H9 (cell line): ENCODE measurements around the gene RASL10A. TPM values are rescaled to one million over a fixed set of nuclear protein-coding genes. Genes with fewer than 3 reads are reported as not detected.

Source experiments
- DNase-seq: peaks from one replicate; pipeline ENCODE4 v3.0.0-alpha.2; 2017
- H2AFZ ChIP-seq: one replicate; pipeline ENCODE4 v1.6.1; 2013; ENCODE audit warnings: mild to moderate bottlenecking, low read length, control low read depth, moderate library complexity
- H2AK5ac ChIP-seq: 2 replicates; pipeline ENCODE4 v1.6.1; 2013; ENCODE audit warnings: low read length, control low read depth, mixed read lengths; ENCODE audit not compliant: insufficient read length
- H2BK120ac ChIP-seq: one replicate; pipeline ENCODE4 v1.6.1; 2013; ENCODE audit warnings: low read depth, mild to moderate bottlenecking, low read length, control low read depth, inconsistent platforms; ENCODE audit not compliant: poor library complexity, severe bottlenecking
- H2BK12ac ChIP-seq: 2 replicates; pipeline ENCODE4 v1.6.1; 2013; ENCODE audit warnings: low read length, control low read depth, mixed read lengths, low read depth; ENCODE audit not compliant: insufficient read length
- H2BK15ac ChIP-seq: 2 replicates; pipeline ENCODE4 v1.6.1; 2013; ENCODE audit warnings: low read depth, low read length, control low read depth
- H2BK20ac ChIP-seq: one replicate; pipeline ENCODE4 v1.6.1; 2013; ENCODE audit warnings: low read depth, mild to moderate bottlenecking, low read length, control low read depth, inconsistent platforms; ENCODE audit not compliant: poor library complexity, severe bottlenecking
- H2BK5ac ChIP-seq: 2 replicates; pipeline ENCODE4 v1.6.1; 2013; ENCODE audit warnings: low read length, control low read depth, mixed read lengths; ENCODE audit not compliant: insufficient read length
- H3K14ac ChIP-seq: 2 replicates; pipeline ENCODE4 v1.6.1; 2013; ENCODE audit warnings: low read length, control low read depth; ENCODE audit not compliant: insufficient read depth
- H3K18ac ChIP-seq: 2 replicates; pipeline ENCODE4 v1.6.1; 2013; ENCODE audit warnings: low read depth, mild to moderate bottlenecking, mixed read lengths, low read length, control low read depth; ENCODE audit not compliant: insufficient read length
- H3K23ac ChIP-seq: 2 replicates; pipeline ENCODE4 v1.6.1; 2013; ENCODE audit warnings: low read length, control low read depth, mixed read lengths, low read depth; ENCODE audit not compliant: insufficient read length
- H3K23me2 ChIP-seq: 2 replicates; pipeline ENCODE4 v1.6.1; 2013; ENCODE audit warnings: low read depth, mild to moderate bottlenecking, mixed read lengths, low read length, control low read depth; ENCODE audit not compliant: insufficient read length, poor library complexity, severe bottlenecking
- H3K27ac ChIP-seq: 2 replicates; pipeline ENCODE4 v1.5.1; 2013; ENCODE audit warnings: low read length, control low read depth, mixed read lengths, low read depth; ENCODE audit not compliant: insufficient read length
- H3K27me3 ChIP-seq: 2 replicates; pipeline ENCODE4 v1.6.1; 2013; ENCODE audit warnings: low read length, control low read depth, inconsistent platforms; ENCODE audit not compliant: insufficient read depth
- H3K4ac ChIP-seq: 2 replicates; pipeline ENCODE4 v1.6.1; 2013; ENCODE audit warnings: low read depth, mild to moderate bottlenecking, control low read depth, inconsistent platforms, low read length, moderate library complexity
- H3K4me1 ChIP-seq: 2 replicates; pipeline ENCODE4 v1.6.1; 2013; ENCODE audit warnings: low read length, control low read depth, inconsistent platforms; ENCODE audit not compliant: insufficient read depth
- H3K4me2 ChIP-seq: 2 replicates; pipeline ENCODE4 v1.6.1; 2013; ENCODE audit warnings: low read length, control low read depth, mixed read lengths; ENCODE audit not compliant: insufficient read length, insufficient read depth
- H3K56ac ChIP-seq: 2 replicates; pipeline ENCODE4 v1.6.1; 2013; ENCODE audit warnings: low read depth, mild to moderate bottlenecking, mixed read lengths, low read length, control low read depth; ENCODE audit not compliant: insufficient read length
- H3K79me1 ChIP-seq: 2 replicates; pipeline ENCODE4 v1.6.1; 2013; ENCODE audit warnings: low read depth, mild to moderate bottlenecking, moderate library complexity, low read length, control low read depth, inconsistent platforms; ENCODE audit not compliant: insufficient read depth, poor library complexity, severe bottlenecking
- H3K79me2 ChIP-seq: 2 replicates; pipeline ENCODE4 v1.6.1; 2013; ENCODE audit warnings: low read length, control low read depth, inconsistent platforms; ENCODE audit not compliant: insufficient read depth
- H3K9ac ChIP-seq: 2 replicates; pipeline ENCODE4 v1.6.1; 2013; ENCODE audit warnings: low read length, control low read depth, mixed read lengths; ENCODE audit not compliant: insufficient read length; ENCODE audit errors: extremely low read depth
- H3K9me3 ChIP-seq: one replicate; pipeline ENCODE4 v1.6.1; 2013; ENCODE audit warnings: low read depth, low read length, inconsistent platforms; ENCODE audit not compliant: control insufficient read depth
- H3T11ph ChIP-seq: one replicate; pipeline ENCODE4 v1.6.1; 2013; ENCODE audit warnings: mild to moderate bottlenecking, low read length, control low read depth, inconsistent platforms
- H4K20me1 ChIP-seq: one replicate; pipeline ENCODE4 v1.6.1; 2013; ENCODE audit not compliant: control insufficient read depth, insufficient read length, insufficient read depth
- H4K5ac ChIP-seq: 2 replicates; pipeline ENCODE4 v1.6.1; 2013; ENCODE audit warnings: low read depth, mild to moderate bottlenecking, mixed read lengths, low read length, control low read depth; ENCODE audit not compliant: insufficient read length
- H4K8ac ChIP-seq: replicated peaks from 2 replicates; pipeline ENCODE4 v1.6.1; 2013; ENCODE audit warnings: low read length, control low read depth, mixed read lengths, low read depth; ENCODE audit not compliant: insufficient read length
- H4K91ac ChIP-seq: 2 replicates; pipeline ENCODE4 v1.6.1; 2013; ENCODE audit warnings: low read depth, mild to moderate bottlenecking, moderate library complexity, mixed read lengths, low read length, control low read depth; ENCODE audit not compliant: insufficient read length
- H3K27ac Mint-ChIP-seq, 3 experiments: 2 replicates in 2 of 3; 3 replicates in 1 of 3; pipeline ENCODE4 v1.8.0; 2020 to 2021; ENCODE audit warnings: mixed read lengths in 3 of 3, mild to moderate bottlenecking in 1 of 3, moderate library complexity in 1 of 3
- H3K27me3 Mint-ChIP-seq: 2 replicates; pipeline ENCODE4 v1.8.0; 2021; ENCODE audit warnings: low read depth, mild to moderate bottlenecking, moderate library complexity, mixed read lengths
- H3K36me3 Mint-ChIP-seq, 3 experiments: 2 replicates in 2 of 3; 3 replicates in 1 of 3; pipeline ENCODE4 v1.8.0; 2020 to 2021; ENCODE audit warnings: low read depth in 3 of 3, mixed read lengths in 3 of 3; ENCODE audit not compliant: insufficient read depth in 1 of 3
- H3K4me1 Mint-ChIP-seq, 2 experiments: 2 replicates each; pipeline ENCODE4 v1.8.0; 2020; ENCODE audit warnings: mixed read lengths in 2 of 2
- H3K4me3 Mint-ChIP-seq, 2 experiments: 2 replicates in 1 of 2; 3 replicates in 1 of 2; pipeline ENCODE4 v1.8.0; 2020 to 2021; ENCODE audit warnings: mild to moderate bottlenecking in 2 of 2, mixed read lengths in 2 of 2, moderate library complexity in 1 of 2
- H3K9me3 Mint-ChIP-seq, 2 experiments: 2 replicates in 1 of 2; 3 replicates in 1 of 2; pipeline ENCODE4 v1.8.0; 2020; ENCODE audit warnings: mild to moderate bottlenecking in 2 of 2, mixed read lengths in 2 of 2, moderate library complexity in 1 of 2
- CTCF ChIP-seq: fragments of 200-600 bp; sonication (generic); conservative IDR thresholded peaks from 3 replicates; pipeline ENCODE4 v1.8.0; 2021; ENCODE audit warnings: antibody characterized with exemption, mild to moderate bottlenecking
- WGBS: extraction: QIAGEN DNeasy Blood & Tissue Kit; methylation state at CpG from one replicate; pipeline ENCODE4 v1.1.7; 2013; ENCODE audit warnings: missing lambda C conversion rate, low lambda C conversion rate, mixed read lengths; ENCODE audit not compliant: insufficient read length; ENCODE audit errors: extremely low coverage; 5-methylcytosine and 5-hydroxymethylcytosine counted together
- total RNA-seq: library from RNA; stranded (reverse); gene quantifications from 2 replicates; pipeline ENCODE4 v1.2.1, GENCODE V29; 2021

The RASL10A gene
- total RNA-seq, 1 experiment from 2014 or later = 0.90 TPM

GRCh38 chr22:29275167-29275566 is 40.3 kb downstream of the RASL10A start:
- no peaks in the 10 kb centered on the region for H3K27me3 Mint-ChIP-seq
- no peak overlapping the region for H4K91ac ChIP-seq

More at GRCh38 chr22:29275167-29275566, 40.3 kb downstream of the RASL10A start:
- Histone ChIP-seq H2BK120ac (no peak overlapping the region), H3K9me3 (no peaks in the 10 kb centered on the region), H4K20me1 (no peaks in the 10 kb centered on the region), H2BK15ac (no peak overlapping the region), H3K79me2 (peaks cover 44% of the 10 kb centered on the region), H4K5ac (no peak overlapping the region), H3K79me1 (peaks cover 5% of the 10 kb centered on the region), H3K56ac (no peak overlapping the region), H4K8ac (no peak overlapping the region), H3K23me2 (peaks cover 2% of the 10 kb centered on the region), H3K27me3 (no peaks in the 10 kb centered on the region), H3K9ac (no peak overlapping the region), H3K4ac (no peak overlapping the region), H3K4me2 (no peak overlapping the region), H2AK5ac (no peak overlapping the region), H2BK5ac (no peak overlapping the region), H3K14ac (no peak overlapping the region), H2BK20ac (no peak overlapping the region), H3K4me1 (0 out of 2 replicates have a peak, but pooled peaks cover 4% of the 10 kb centered on the region), H3K27ac (no peak overlapping the region), H3K23ac (no peak overlapping the region), H2AFZ (no peak overlapping the region), H2BK12ac (no peak overlapping the region), H3T11ph (no peak overlapping the region), H3K18ac (no peak overlapping the region)
- Mint-ChIP-seq H3K36me3 (peaks cover 76 to 98% (median 97%) of the 10 kb centered on the region in 3 experiments), H3K9me3 (no peaks in the 10 kb centered on the region), H3K4me3 (no peak overlapping the region), H3K4me1 (peaks cover 26% of the 10 kb centered on the region in 2 experiments), H3K27ac (no peak overlapping the region; a peak in 1 of 7 replicates)
- no CpG with 5 or more reads among the region's 3 CpGs for WGBS
- no peak for DNase-seq
- no peak for TF ChIP-seq CTCF
